22Rv1 (cell line): Measurements from ENCODE around the gene RBM22.

Experiments used
- ZFX ChIP-seq: fragments of 450-650 bp; IDR thresholded peaks from 2 replicates; pipeline ENCODE4 v1.6.1; 2017; ENCODE audit warnings: antibody characterized with exemption, borderline replicate concordance
- TF ChIP-seq, protein P1 (sequence below): fragments of 450-650 bp; IDR thresholded peaks from 2 replicates; pipeline ENCODE4 v1.5.1; 2017; ENCODE audit warnings: mild to moderate bottlenecking

GRCh38 chr5:150723845-150724244, 23.0 kb upstream of the RBM22 start:
- TF ChIP-seq, protein P1, sequence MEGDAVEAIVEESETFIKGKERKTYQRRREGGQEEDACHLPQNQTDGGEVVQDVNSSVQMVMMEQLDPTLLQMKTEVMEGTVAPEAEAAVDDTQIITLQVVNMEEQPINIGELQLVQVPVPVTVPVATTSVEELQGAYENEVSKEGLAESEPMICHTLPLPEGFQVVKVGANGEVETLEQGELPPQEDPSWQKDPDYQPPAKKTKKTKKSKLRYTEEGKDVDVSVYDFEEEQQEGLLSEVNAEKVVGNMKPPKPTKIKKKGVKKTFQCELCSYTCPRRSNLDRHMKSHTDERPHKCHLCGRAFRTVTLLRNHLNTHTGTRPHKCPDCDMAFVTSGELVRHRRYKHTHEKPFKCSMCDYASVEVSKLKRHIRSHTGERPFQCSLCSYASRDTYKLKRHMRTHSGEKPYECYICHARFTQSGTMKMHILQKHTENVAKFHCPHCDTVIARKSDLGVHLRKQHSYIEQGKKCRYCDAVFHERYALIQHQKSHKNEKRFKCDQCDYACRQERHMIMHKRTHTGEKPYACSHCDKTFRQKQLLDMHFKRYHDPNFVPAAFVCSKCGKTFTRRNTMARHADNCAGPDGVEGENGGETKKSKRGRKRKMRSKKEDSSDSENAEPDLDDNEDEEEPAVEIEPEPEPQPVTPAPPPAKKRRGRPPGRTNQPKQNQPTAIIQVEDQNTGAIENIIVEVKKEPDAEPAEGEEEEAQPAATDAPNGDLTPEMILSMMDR = no peak
- no peak for TF ChIP-seq ZFX
